GM12873 (cell line): ENCODE data around the gene ABLIM2.

Experiments
- TF ChIP-seq, protein P1 (sequence below): IDR thresholded peaks from 2 replicates; pipeline ENCODE4 v1.5.1; 2012; ENCODE audit warnings: low read depth, mild to moderate bottlenecking, moderate library complexity, low read length, control low read depth; ENCODE audit not compliant: insufficient read depth; ENCODE audit errors: missing control alignments

Gene ABLIM2

GRCh38 chr4:7928711-7929110 is 229.9 kb downstream of the ABLIM2 start:
- TF ChIP-seq, protein P1, sequence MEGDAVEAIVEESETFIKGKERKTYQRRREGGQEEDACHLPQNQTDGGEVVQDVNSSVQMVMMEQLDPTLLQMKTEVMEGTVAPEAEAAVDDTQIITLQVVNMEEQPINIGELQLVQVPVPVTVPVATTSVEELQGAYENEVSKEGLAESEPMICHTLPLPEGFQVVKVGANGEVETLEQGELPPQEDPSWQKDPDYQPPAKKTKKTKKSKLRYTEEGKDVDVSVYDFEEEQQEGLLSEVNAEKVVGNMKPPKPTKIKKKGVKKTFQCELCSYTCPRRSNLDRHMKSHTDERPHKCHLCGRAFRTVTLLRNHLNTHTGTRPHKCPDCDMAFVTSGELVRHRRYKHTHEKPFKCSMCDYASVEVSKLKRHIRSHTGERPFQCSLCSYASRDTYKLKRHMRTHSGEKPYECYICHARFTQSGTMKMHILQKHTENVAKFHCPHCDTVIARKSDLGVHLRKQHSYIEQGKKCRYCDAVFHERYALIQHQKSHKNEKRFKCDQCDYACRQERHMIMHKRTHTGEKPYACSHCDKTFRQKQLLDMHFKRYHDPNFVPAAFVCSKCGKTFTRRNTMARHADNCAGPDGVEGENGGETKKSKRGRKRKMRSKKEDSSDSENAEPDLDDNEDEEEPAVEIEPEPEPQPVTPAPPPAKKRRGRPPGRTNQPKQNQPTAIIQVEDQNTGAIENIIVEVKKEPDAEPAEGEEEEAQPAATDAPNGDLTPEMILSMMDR, result no peak

- TF ChIP-seq, protein P1, result no peak
These were observed 231.8 kb downstream of the ABLIM2 start for GRCh38 chr4:7926822-7927221.

DNA sequence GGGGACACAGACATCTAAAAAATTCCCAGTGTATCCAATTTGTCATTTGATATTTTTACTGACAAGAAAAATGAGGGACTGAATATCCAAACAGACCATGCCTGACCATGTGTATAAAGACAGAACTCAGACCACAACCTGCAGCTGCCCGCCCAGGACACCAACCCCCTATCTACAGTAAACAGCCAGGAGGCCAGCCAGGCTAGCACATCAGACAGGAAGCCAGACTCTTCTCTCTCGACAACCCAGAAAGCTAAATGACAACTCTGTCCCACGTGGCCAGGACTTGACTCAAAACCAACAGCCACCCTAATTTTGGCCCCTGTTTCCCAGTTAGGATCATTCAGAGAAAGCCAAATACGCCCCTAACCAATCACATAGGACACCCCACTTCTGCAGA is 234.0 kb downstream of the ABLIM2 start:
- TF ChIP-seq, protein P1, result no peak

DNA sequence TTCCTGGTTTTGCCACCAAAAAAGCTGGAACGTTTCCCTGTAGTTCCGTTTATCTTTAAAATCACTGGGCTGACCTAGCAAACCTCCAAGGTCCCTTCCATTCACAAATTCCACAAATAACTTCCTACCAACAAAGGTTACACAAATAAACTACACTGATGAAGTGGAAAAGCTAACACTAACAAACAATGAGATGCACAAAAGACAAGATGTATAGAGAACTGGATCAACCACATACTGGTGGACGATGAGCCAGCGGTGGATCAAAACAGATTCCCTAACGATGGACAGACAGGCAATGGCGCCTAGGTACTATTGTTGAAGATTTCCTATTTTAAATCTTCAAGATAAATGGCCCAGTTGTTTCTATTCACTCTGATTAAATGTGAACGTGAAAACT is 234.4 kb downstream of the ABLIM2 start:
- TF ChIP-seq, protein P1, result no peak

- TF ChIP-seq, protein P1, result no peak
These were observed 236.1 kb downstream of the ABLIM2 start for GRCh38 chr4:7922466-7922865.

GRCh38 chr4:7918981-7919380 is 239.6 kb downstream of the ABLIM2 start:
- TF ChIP-seq, protein P1, result no peak

GRCh38 chr4:7917669-7918068 is 240.9 kb downstream of the ABLIM2 start:
- TF ChIP-seq, protein P1, result no peak
